GM19328 (cell line): ENCODE measurements around the gene ABCA13.
"Not testable (repeated sequence)": the region's sequence is repeated elsewhere in the genome, so short reads cannot be mapped to it uniquely, and the experiment has no call there.

Source experiments
- ATAC-seq: cut with Tn5 transposase; IDR thresholded peaks from one replicate; pipeline ENCODE4 v1.9.1; 2021; ENCODE audit warnings: mild to moderate bottlenecking, moderate library complexity; ENCODE audit not compliant: unreplicated experiment

The ABCA13 gene

GRCh38 chr7:48175019-48175418 lies 3.8 kb downstream of the ABCA13 start:
- no peak for ATAC-seq

DNA sequence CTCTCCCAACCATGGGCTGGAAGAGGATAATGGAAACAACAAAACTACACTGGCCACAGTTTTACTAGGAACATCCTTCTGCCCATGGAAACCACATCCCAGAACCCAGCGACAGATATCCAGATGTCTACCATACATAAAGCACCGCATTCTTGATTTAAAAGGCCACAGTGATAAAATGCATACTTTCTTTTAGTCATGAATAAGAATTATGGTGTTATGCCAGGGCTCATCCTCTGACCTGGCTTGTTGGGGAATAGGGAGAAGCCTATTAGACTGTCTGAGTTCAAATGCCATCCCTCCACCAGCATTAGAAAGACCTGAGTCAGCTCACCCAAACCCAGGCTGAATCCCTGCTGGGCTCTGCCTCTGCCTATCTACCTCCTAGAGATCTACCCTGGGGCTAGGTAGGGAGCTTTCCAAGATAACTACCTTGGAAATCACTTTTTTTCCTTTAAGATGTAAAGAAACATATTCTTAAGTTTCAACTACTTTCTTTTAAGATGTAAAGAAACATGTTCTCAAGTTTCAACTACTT lies 5.2 kb downstream of the ABCA13 start:
- ATAC-seq: no peak

GRCh38 chr7:48177271-48177670 lies 6.0 kb downstream of the ABCA13 start:
- ATAC-seq: no peak

DNA sequence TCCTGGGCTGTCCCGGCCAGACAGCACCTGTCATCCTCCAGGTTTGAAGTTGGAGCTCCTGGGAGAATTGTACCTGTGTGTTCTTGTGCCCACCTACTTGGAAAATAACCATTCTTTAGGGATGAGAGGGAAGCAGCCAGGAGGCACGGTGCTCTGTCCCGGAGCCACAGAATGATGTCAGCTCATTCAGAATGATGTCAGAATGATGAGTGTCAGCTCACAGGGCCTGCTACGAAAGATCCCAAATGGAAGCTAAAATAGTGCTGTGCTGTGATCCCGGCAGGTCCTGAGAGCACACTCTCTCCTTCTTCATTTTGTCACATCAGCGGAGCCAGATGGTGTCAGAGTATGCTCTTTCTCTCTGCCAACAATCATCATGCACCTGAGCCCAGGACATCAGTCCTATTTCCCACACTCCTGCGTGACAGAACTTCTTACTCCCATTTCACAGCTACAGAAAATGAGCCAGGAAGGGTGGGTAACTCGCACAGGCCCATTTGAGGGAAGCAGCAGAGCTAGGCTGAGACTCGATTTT lies 8.3 kb downstream of the ABCA13 start:
- no peak for ATAC-seq

GRCh38 chr7:48180981-48181380 lies 9.7 kb downstream of the ABCA13 start:
- no peak for ATAC-seq

DNA sequence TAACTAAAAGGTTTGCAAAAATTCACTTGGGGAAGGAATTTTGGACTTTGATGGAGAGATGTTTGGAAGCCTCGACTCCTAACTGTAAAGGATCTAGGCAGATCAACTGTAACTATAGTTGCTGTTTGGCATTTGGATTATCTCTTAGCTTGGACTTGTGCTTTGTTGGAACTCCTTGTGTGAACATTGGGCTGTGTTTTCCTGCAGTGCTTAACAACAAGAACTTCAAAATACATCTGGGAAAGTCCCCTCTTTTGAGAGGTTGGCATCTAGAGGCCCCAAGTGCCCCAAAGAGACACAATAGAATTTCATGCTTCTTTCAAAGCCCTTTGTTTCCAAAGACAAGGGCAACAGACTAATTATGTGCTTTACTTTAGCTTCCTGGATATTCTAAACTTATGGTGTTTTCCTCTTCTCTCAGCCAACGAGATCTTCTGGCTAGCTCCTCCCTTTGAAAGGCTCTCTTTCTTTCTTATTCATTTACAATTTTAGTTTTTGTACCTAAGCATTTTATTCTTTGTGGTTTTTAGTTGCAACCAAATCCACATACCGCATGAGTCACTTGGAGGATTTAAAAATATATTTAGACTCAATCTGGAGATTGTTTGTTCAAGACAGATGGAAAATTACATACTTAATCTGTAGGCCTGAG lies 11.6 kb downstream of the ABCA13 start:
- ATAC-seq: no peak

GRCh38 chr7:48183370-48183743 lies 12.1 kb downstream of the ABCA13 start:
- no peak for ATAC-seq

DNA sequence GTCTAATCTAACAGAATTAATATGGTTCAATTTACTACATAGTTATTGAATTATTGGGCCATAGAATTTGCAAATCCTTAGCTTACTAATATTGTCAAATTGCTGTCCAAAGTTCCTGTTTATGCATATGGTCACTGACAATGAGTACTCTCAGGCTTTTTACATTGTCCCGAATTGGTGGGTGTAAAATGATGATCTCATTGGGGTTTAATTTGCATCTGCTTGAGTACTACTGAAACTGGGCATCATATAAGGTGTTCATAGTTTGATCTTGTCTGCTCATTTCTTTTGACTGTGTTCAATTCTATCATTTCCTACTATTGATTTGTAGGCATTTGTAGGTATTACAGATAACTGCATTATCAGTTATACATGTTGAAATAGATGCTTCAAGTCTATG lies 12.7 kb downstream of the ABCA13 start:
- ATAC-seq: no peak

DNA sequence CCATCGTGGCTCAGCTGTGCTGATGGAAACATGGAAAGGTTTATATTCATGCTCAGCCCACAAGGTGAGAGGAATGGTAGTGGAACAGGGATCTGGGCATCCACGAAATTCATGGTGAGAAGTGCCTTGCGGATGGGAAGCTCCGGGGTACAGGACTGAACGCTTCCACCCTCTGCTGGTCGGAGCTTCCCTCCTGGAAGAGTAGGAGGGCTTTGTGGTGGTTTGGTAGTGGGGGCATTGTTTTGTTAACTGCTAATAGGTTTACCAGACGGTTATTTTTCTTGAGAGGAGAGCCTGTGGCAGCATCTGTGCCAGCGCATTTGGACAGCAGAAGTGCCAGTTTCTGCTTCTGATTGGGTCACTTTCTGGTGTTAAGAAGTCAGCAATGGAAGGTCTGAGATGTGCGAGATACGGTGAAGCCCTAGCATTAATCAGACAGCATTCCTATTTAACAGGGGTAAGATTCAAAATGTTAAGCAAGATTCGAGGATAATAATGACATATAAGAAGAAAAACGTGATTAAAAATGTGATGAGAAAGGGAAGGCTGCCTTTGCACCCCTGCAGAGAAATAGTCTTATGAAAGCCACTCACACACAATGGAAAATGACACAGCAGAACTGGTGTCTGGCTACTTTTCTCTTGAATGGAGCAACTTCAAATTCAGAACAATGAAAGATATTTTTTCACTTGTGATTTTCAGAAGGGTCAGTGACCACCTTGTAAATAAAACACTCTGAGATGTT lies 17.7 kb downstream of the ABCA13 start:
- no peak for ATAC-seq

GRCh38 chr7:48192996-48193395 lies 21.7 kb downstream of the ABCA13 start:
- ATAC-seq: no peak

DNA sequence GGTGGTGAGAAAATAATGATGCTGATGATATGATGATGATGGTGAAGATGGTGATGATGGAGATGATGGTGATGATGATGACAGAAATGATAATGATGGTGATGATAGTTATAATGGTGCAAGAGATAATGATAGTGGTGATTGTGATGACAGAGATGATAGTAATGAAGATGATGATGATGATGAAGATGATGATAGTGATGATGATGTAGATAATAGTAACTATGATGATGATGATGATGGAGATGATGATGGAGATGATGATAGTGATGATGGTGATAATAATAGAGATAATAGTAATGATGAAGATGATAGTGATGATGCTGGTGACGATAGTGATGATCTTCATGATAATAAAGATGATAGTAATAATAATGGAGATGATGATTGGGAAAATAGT lies 22.2 kb downstream of the ABCA13 start:
- no peak for ATAC-seq

GRCh38 chr7:48200946-48201589 lies 29.8 kb downstream of the ABCA13 start:
- ATAC-seq: not testable (repeated sequence)

DNA sequence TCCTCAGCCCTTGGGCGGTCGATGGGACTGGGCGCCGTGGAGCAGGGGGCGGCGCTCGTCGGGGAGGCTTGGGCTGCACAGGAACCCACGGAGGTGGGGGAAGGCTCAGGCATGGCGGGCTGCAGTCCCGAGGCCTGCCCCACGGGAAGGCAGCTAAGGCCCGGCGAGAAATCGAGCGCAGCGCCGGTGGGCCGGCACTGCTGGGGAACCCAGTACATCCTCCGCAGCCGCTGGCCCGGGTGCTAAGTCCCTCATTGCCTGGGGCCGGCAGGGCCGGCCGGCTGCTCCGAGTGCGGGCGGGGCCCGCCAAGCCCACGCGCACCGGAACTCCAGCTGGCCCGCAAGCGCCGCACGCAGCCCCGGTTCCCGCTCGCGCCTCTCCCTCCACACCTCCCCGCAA lies 31.7 kb downstream of the ABCA13 start:
- not testable (repeated sequence) for ATAC-seq

DNA sequence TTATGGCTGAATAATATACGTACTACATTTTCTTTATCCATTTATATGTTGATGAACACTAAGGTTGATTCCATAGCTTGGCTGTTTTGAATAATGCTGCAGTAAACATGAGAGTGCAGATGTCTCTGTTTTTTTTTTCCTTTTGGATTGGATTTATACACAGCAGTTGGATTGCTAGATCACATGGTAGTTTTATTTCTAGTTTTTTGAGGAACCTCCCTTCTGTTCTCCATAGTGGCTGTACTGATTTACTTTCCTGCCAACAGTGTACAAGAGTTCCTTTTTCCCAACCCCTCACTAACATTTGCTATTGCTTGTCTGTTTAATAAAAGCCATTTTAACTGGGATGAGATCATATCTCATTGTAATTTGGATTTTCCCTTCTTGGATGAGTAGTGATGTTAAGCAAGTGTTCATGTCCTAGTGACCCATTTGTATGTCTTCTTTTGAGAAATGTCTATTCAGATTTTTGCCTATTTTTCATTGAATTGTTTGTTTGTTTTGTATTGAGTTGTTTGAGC lies 36.0 kb downstream of the ABCA13 start:
- ATAC-seq: no peak

DNA sequence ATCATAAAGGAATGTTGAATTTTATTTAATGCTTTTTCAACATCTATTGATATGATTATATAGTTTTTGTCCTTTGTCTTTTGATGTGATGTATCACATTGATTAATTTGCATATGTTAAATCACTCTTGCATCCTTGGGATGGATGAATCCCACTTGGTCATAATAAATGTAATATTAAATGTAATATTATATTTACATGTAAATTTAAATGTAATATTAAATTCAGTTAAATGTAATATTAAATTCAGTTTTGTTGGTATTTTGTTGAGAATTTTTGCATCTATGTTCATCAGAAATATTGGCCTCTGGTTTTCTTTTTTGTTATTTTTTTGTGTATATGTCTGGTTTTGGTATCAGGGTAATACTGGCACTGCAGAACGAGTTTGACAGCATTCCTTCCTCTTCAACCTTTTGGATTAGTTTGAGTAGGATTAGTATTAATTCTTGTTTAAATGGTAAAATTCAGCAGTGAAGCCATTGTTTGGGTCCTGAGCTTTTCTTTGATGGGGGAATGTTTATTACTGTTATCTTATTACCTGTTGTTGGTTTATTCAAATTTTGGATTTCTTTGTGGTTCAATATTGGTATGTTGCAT lies 37.8 kb downstream of the ABCA13 start:
- ATAC-seq: no peak

DNA sequence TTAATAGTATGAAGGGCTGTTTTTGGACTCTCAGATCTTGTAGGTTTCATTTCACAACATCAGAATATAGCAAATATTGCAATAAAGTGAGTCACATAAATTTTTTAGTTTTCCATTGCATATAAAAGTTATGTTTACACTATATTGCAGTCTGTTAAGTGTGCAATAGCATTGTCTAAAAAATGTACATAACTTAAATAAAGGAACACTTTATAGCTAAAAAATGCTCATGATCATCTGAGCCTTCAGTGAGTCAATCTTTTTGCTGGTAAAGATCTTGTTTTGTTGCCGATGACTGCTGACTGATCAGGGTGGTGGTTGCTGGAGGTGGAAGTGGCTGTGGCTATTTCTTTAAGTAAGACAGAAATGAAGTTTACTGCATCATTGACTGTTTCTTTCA lies 42.0 kb downstream of the ABCA13 start:
- ATAC-seq: no peak

GRCh38 chr7:48217266-48217665 lies 46.0 kb downstream of the ABCA13 start:
- no peak for ATAC-seq

DNA sequence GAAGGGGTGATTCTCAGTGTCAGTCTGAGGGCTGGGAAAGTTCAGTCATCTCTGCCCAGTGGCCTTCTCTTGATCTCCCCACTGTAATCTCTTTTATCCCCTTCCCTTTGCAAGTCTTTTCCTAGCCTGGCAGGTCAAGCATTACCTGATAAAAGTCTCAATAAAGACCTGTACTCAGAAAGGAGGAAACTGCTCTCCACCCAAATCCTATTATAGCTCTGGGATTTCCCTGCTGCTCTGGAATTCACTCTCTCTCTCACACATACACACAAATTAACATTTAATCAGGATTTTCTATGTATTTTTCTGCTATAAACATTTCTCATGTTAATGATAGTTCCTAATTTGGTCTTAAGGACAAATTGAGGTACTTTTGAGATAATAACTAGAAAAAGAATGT lies 46.5 kb downstream of the ABCA13 start:
- ATAC-seq: no peak

GRCh38 chr7:48224042-48224441 lies 52.8 kb downstream of the ABCA13 start:
- no peak for ATAC-seq

DNA sequence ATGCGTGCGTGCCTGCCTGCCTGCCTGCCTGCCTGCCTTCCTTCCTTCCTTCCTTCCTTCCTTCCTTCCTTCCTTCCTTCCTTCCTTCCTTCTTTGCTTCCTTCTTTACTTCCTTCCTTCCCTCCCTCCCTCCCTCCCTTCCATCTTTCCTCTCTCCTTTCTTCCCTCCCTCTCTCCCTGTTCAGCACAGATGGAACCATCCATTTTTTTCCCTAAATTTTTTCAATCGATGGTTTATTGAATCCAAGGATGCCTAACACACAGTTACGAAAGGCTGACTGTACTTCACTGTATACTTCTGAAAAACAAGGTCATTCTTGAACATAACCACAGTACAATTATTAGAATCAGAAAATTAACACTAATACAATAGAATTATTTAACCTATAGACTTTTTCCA lies 53.8 kb downstream of the ABCA13 start:
- ATAC-seq: no peak

GRCh38 chr7:48237354-48237753 lies 66.1 kb downstream of the ABCA13 start:
- no peak for ATAC-seq
